ENCODE measurements around the gene ZNF750. TPM values are rescaled to one million over a fixed set of nuclear protein-coding genes. Genes with fewer than 3 reads are reported as not detected.

ZNF750 gene
- total RNA-seq, 1 experiment from 2014 or later: not detected

- no peak for ATAC-seq
- no peak overlapping the region for H3K27ac ChIP-seq (ENCODE audit: low read length)
- in situ Hi-C loops (cut with HindIII; ENCODE audit: low pct_unique_long_range_greater_than_20kb, low sequenced_read_pairs) (no loop called here), intact Hi-C loops (cut with micrococcal nuclease; ENCODE audit: unreplicated experiment) (no loop called here)
- no peaks in the 10 kb centered on the region; the same call in 1 of the 2 replicates for H3K36me3 ChIP-seq (ENCODE audit: control insufficient read depth, insufficient read depth, low read length)
- BruUV-seq (replicated peaks): no TSS peak
- H3K27me3 ChIP-seq (ENCODE audit: control insufficient read depth, insufficient read depth, low read length): no peaks in the 10 kb centered on the region
- peaks cover 18% of the 10 kb centered on the region for H3K4me1 ChIP-seq (ENCODE audit: control insufficient read depth, insufficient read depth, low read length)
- POLR2A ChIA-PET: interaction anchor here (0.5 kb wide), 1 partner anchor 130 kb away, joined by 4 read pairs; no protein-coding TSS in a partner anchor
- TF ChIP-seq REST (IDR thresholded peaks at IDR 0.05; ENCODE audit: insufficient read depth in 1 of 2, low read depth in 2 of 2, low read length in 1 of 2) (no peak), CTCF (IDR thresholded peaks at IDR 0.05) (no peak)
- no peak for DNase-seq (ENCODE audit: low read depth, low spot score)
- CTCF ChIA-PET: no interaction called here
- no peak overlapping the region for H3K4me3 ChIP-seq (ENCODE audit: low read depth in 2 of 2, low read length in 2 of 2)
- H3K9me3 ChIP-seq (ENCODE audit: control insufficient read depth, insufficient read depth, low read depth, low read length): no peaks in the 10 kb centered on the region
Observed at GRCh38 chr17:82887255-82888164, 47.7 kb upstream of the ZNF750 start.

GRCh38 chr17:82884970-82885353, 45.1 kb upstream of the ZNF750 start:
- CTCF ChIA-PET: interaction anchor here (0.5 to 0.9 kb wide), 2 partner anchors 9 to 462 kb away, joined by 3 read pairs; no protein-coding TSS in a partner anchor
- intact Hi-C loops (cut with micrococcal nuclease; ENCODE audit: unreplicated experiment) (no loop called here), in situ Hi-C loops (cut with HindIII; ENCODE audit: low pct_unique_long_range_greater_than_20kb, low sequenced_read_pairs) (no loop called here)
- Histone ChIP-seq H3K4me1 (ENCODE audit: control insufficient read depth, insufficient read depth, low read length) (peaks cover 18% of the 10 kb centered on the region), H3K4me3 (ENCODE audit: low read depth in 2 of 2, low read length in 2 of 2) (no peak overlapping the region), H3K36me3 (ENCODE audit: control insufficient read depth, insufficient read depth, low read length) (no peaks in the 10 kb centered on the region; the same call in 1 of the 2 replicates), H3K27ac (ENCODE audit: low read length) (no peak overlapping the region), H3K9me3 (ENCODE audit: control insufficient read depth, insufficient read depth, low read depth, low read length) (no peaks in the 10 kb centered on the region), H3K27me3 (ENCODE audit: control insufficient read depth, insufficient read depth, low read length) (no peaks in the 10 kb centered on the region)
- BruUV-seq (replicated peaks): no TSS peak
- DNase-seq (ENCODE audit: low read depth, low spot score) (no peak), ATAC-seq (peak; percentile 38)
- POLR2A ChIA-PET: no interaction called here
- TF ChIP-seq REST (IDR thresholded peaks at IDR 0.05; ENCODE audit: insufficient read depth in 1 of 2, low read depth in 2 of 2, low read length in 1 of 2): no peak
- TF ChIP-seq TCF7L2 (IDR thresholded peaks at IDR 0.05; ENCODE audit: low read depth, low read length): no peak
- no peak for TF ChIP-seq SIN3A (IDR thresholded peaks at IDR 0.05; ENCODE audit: borderline replicate concordance, insufficient read depth, low read depth, low read length)
- no peak for TF ChIP-seq CTCF (IDR thresholded peaks at IDR 0.05)
- no peak for TF ChIP-seq POLR2AphosphoS5 (IDR thresholded peaks at IDR 0.05; ENCODE audit: low read depth, low read length)

Data from Panc1 (cell line).